H1 (cell line): Measurements from ENCODE around the gene TDP1. TPM values are rescaled to one million over a fixed set of nuclear protein-coding genes. Genes with fewer than 3 reads are reported as not detected.

Experiments
- CTCF ChIA-PET: fragments of 300-600 bp; sonication (Branson Sonifier 250); formaldehyde crosslinking; loops from one replicate; lab custom pipeline; 2021; ENCODE audit not compliant: partially characterized antibody; lab: Charles Lee
- POLR2A ChIA-PET: fragments of 300-600 bp; sonication (Branson Sonifier 250); formaldehyde crosslinking; loops from one replicate; lab custom pipeline; 2021; ENCODE audit warnings: inconsistent platforms; ENCODE audit not compliant: partially characterized antibody; lab: Charles Lee
- DNase-seq, 2 experiments: peaks; one replicate each; pipeline versions ENCODE4 v3.0.0 to v3.0.0-alpha.2; 2010 to 2022; ENCODE audit warnings: low spot score in 2 of 2, low read depth in 1 of 2, mixed read lengths in 1 of 2
- FAIRE-seq: peaks from 2 replicates; lab custom pipeline; 2011; peaks lifted over from hg19 to GRCh38; lab: Jason Lieb, UNC
- H2AFZ ChIP-seq: 2 replicates; pipeline ENCODE4 v1.8.1; 2012; ENCODE audit warnings: low read length, inconsistent platforms
- H2AK5ac ChIP-seq: 2 replicates; pipeline ENCODE4 v1.6.1; 2013; ENCODE audit warnings: low read depth, low read length
- H2BK120ac ChIP-seq: replicated peaks from 2 replicates; pipeline ENCODE3; 2013; ENCODE audit warnings: low read depth, low read length, inconsistent platforms
- H2BK12ac ChIP-seq: 2 replicates; pipeline ENCODE4 v1.6.1; 2013; ENCODE audit warnings: low read depth, low read length
- H2BK15ac ChIP-seq: 2 replicates; pipeline ENCODE4 v1.6.1; 2013; ENCODE audit warnings: low read length
- H2BK20ac ChIP-seq: 2 replicates; pipeline ENCODE4 v1.6.1; 2013; ENCODE audit warnings: low read length
- H2BK5ac ChIP-seq: 2 replicates; pipeline ENCODE4 v1.6.1; 2013; ENCODE audit warnings: low read depth, low read length
- H3K14ac ChIP-seq: 2 replicates; pipeline ENCODE4 v1.6.1; 2013; ENCODE audit warnings: inconsistent platforms; ENCODE audit not compliant: insufficient read length
- H3K18ac ChIP-seq: 2 replicates; pipeline ENCODE4 v1.6.1; 2013; ENCODE audit warnings: low read length; ENCODE audit errors: extremely low read depth
- H3K23ac ChIP-seq: 2 replicates; pipeline ENCODE4 v1.6.1; 2013; ENCODE audit warnings: inconsistent platforms; ENCODE audit not compliant: insufficient read length
- H3K23me2 ChIP-seq: 2 replicates; pipeline ENCODE4 v1.6.1; 2013; ENCODE audit warnings: low read depth, low read length
- H3K27ac ChIP-seq: 2 replicates; pipeline ENCODE4 v1.6.1; 2011; ENCODE audit warnings: low read depth, low read length, inconsistent platforms
- H3K27me3 ChIP-seq, 4 experiments: replicated peaks in 1 of 4; 1 replicate in 1 of 4; 2 replicates in 3 of 4; pipeline versions ENCODE4 v1.6.1 to v1.8.1; 2011 to 2013; ENCODE audit warnings: low read length in 3 of 4, mild to moderate bottlenecking in 3 of 4, inconsistent platforms in 2 of 4, mixed read lengths in 2 of 4, moderate library complexity in 1 of 4; ENCODE audit not compliant: control insufficient read depth in 3 of 4, insufficient read depth in 3 of 4; ENCODE audit errors: extremely low read depth in 1 of 4
- H3K36me3 ChIP-seq, 4 experiments: 2 replicates each; pipeline versions ENCODE4 v1.6.1 to v1.8.1; 2011 to 2013; ENCODE audit warnings: mild to moderate bottlenecking in 4 of 4, low read length in 3 of 4, moderate library complexity in 2 of 4, control low read depth in 1 of 4, inconsistent platforms in 1 of 4; ENCODE audit not compliant: insufficient read depth in 4 of 4, control insufficient read depth in 2 of 4
- H3K4ac ChIP-seq: replicated peaks from 2 replicates; pipeline ENCODE3; 2013; ENCODE audit warnings: low read length, low read depth, mixed read lengths, inconsistent platforms; ENCODE audit not compliant: insufficient read length
- H3K4me1 ChIP-seq, 4 experiments: replicated peaks in 1 of 4; 1 replicate in 1 of 4; 2 replicates in 3 of 4; pipeline versions ENCODE4 v1.6.1 to v1.8.1; 2011 to 2013; ENCODE audit warnings: low read length in 3 of 4, inconsistent platforms in 2 of 4, mixed read lengths in 1 of 4; ENCODE audit not compliant: insufficient read depth in 4 of 4, control insufficient read depth in 3 of 4
- H3K4me2 ChIP-seq, 2 experiments: 2 replicates each; pipeline versions ENCODE4 v1.6.1 to v1.8.1; 2011 to 2013; ENCODE audit warnings: low read depth in 2 of 2, low read length in 2 of 2, control low read depth in 1 of 2, inconsistent platforms in 1 of 2, mild to moderate bottlenecking in 1 of 2; ENCODE audit not compliant: insufficient read depth in 1 of 2
- H3K4me3 ChIP-seq, 4 experiments: fragments of 200-600, 300-600 bp in 1 of 4; sonication (generic), shearing (Covaris generic), sonication (Bioruptor Twin) in 1 of 4; 2 replicates each; pipeline versions ENCODE4 v1.5.1 to v1.8.1; 2011 to 2016; ENCODE audit warnings: low read length in 4 of 4, low read depth in 3 of 4, control low read depth in 2 of 4, inconsistent platforms in 2 of 4, mild to moderate bottlenecking in 2 of 4, mixed read lengths in 1 of 4, moderate library complexity in 1 of 4; ENCODE audit not compliant: insufficient read depth in 2 of 4; ENCODE audit errors: extremely low read depth in 1 of 4
- H3K56ac ChIP-seq: replicated peaks from 2 replicates; pipeline ENCODE3; 2013; ENCODE audit warnings: low read depth, mild to moderate bottlenecking, mixed read lengths, low read length, inconsistent platforms; ENCODE audit not compliant: insufficient read length
- H3K79me1 ChIP-seq: 2 replicates; pipeline ENCODE4 v1.6.1; 2013; ENCODE audit warnings: low read depth, low read length, control low read depth
- H3K79me2 ChIP-seq, 2 experiments: 2 replicates each; pipeline versions ENCODE4 v1.6.1 to v1.8.1; 2012 to 2013; ENCODE audit warnings: low read length in 2 of 2, mild to moderate bottlenecking in 2 of 2, inconsistent platforms in 1 of 2; ENCODE audit not compliant: insufficient read depth in 2 of 2, control insufficient read depth in 1 of 2
- H3K9ac ChIP-seq, 4 experiments: replicated peaks in 1 of 4; 1 replicate in 1 of 4; 2 replicates in 3 of 4; pipeline versions ENCODE4 v1.6.1 to v1.8.1; 2011 to 2013; ENCODE audit warnings: low read depth in 3 of 4, low read length in 3 of 4, control low read depth in 2 of 4, mild to moderate bottlenecking in 2 of 4, moderate library complexity in 2 of 4, inconsistent platforms in 1 of 4; ENCODE audit errors: extremely low read depth in 1 of 4
- H3K9me3 ChIP-seq, 2 experiments: 2 replicates each; pipeline versions ENCODE4 v1.6.1 to v1.8.1; 2012 to 2013; ENCODE audit warnings: mild to moderate bottlenecking in 2 of 2, moderate library complexity in 2 of 2, control low read depth in 1 of 2, inconsistent platforms in 1 of 2, low read depth in 1 of 2, low read length in 1 of 2, mixed read lengths in 1 of 2; ENCODE audit not compliant: insufficient read depth in 2 of 2
- H4K20me1 ChIP-seq, 2 experiments: replicated peaks in 1 of 2; 2 replicates each; pipeline versions ENCODE3 to v1.8.1; 2011 to 2013; ENCODE audit warnings: inconsistent platforms in 2 of 2, low read length in 2 of 2, mild to moderate bottlenecking in 1 of 2; ENCODE audit not compliant: insufficient read depth in 2 of 2, control insufficient read depth in 1 of 2
- H4K5ac ChIP-seq: 2 replicates; pipeline ENCODE4 v1.6.1; 2013; ENCODE audit warnings: low read length, low read depth, mixed read lengths, inconsistent platforms; ENCODE audit not compliant: insufficient read length
- H4K8ac ChIP-seq: 2 replicates; pipeline ENCODE4 v1.8.0; 2013; ENCODE audit warnings: mild to moderate bottlenecking, moderate library complexity, low read length, inconsistent platforms; ENCODE audit not compliant: insufficient read depth; ENCODE audit errors: extremely low read depth
- H4K91ac ChIP-seq: replicated peaks from 2 replicates; pipeline ENCODE3; 2013; ENCODE audit warnings: low read length, mixed read lengths, inconsistent platforms; ENCODE audit not compliant: insufficient read length
- CBX5 ChIP-seq: fragments of 300-800, 300-1000 bp; sonication (generic); IDR thresholded peaks from 2 replicates; pipeline ENCODE4 v1.7.1; 2016; ENCODE audit warnings: antibody characterized with exemption, low read length, low read depth
- EGR1 ChIP-seq: IDR thresholded peaks from 2 replicates; pipeline ENCODE4 v1.6.1; 2011; ENCODE audit warnings: low read depth, low read length, borderline replicate concordance
- JUND ChIP-seq: IDR thresholded peaks from 2 replicates; pipeline ENCODE4 v1.6.1; 2011; ENCODE audit warnings: mild to moderate bottlenecking, improper control_type of control experiment, low read length
- POLR2A ChIP-seq, 2 experiments: IDR thresholded peaks; 1 replicate in 1 of 2; 2 replicates in 1 of 2; pipeline ENCODE4 v1.6.1; 2011; ENCODE audit warnings: low read depth in 2 of 2, low read length in 2 of 2, mild to moderate bottlenecking in 2 of 2; ENCODE audit errors: control extremely low read depth in 1 of 2
- RAD21 ChIP-seq, 2 experiments: IDR thresholded peaks in 1 of 2; conservative IDR thresholded peaks in 1 of 2; 2 replicates each; pipeline ENCODE4 v1.6.1; 2011; ENCODE audit warnings: low read depth in 2 of 2, low read length in 2 of 2, improper control_type of control experiment in 1 of 2, inconsistent platforms in 1 of 2, mild to moderate bottlenecking in 1 of 2, moderate library complexity in 1 of 2
- RFX5 ChIP-seq: IDR thresholded peaks from 2 replicates; pipeline ENCODE4 v1.6.1; 2011; ENCODE audit warnings: low read depth, low read length, improper control_type of control experiment, borderline replicate concordance
- SUZ12 ChIP-seq: fragments of 200-600 bp; sonication (generic); IDR thresholded peaks from 2 replicates; pipeline ENCODE4 v1.6.1; 2012; ENCODE audit warnings: mild to moderate bottlenecking, inconsistent platforms, low read length, moderate library complexity, mixed read lengths
- TAF1 ChIP-seq: IDR thresholded peaks from 2 replicates; pipeline ENCODE4 v1.6.1; 2011; ENCODE audit warnings: mild to moderate bottlenecking, low read depth, low read length
- WGBS, 2 experiments: shearing (Covaris generic) in 1 of 2; methylation state at CpG; one replicate each; pipeline versions ENCODE4 v1.1.6 to v1.1.7; 2013 to 2015; ENCODE audit warnings: low lambda C conversion rate in 2 of 2, mixed read lengths in 2 of 2, inconsistent platforms in 1 of 2, low coverage in 1 of 2, missing lambda C conversion rate in 1 of 2; ENCODE audit not compliant: insufficient replicate concordance in 2 of 2, insufficient coverage in 1 of 2, insufficient read length in 1 of 2; ENCODE audit errors: extremely low coverage in 1 of 2, missing lambda C conversion rate in 1 of 2; 5-methylcytosine and 5-hydroxymethylcytosine counted together
- polyA plus RNA-seq, 7 experiments: library from polyadenylated mRNA; depleted of rRNA in 3 of 7; stranded (reverse) in 5 of 7; unstranded in 2 of 7; fragments of >200 nt in 5 of 7; fragments of 200-250 nt in 2 of 7; gene quantifications; 1 replicate in 5 of 7; 2 replicates in 1 of 7; 4 replicates in 1 of 7; pipeline versions ENCODE4 v1.2.1 to v1.2.3, GENCODE V29; 2011 to 2013; ENCODE audit warnings: missing spikeins in 2 of 7, mixed read lengths in 2 of 7
- total RNA-seq: library from RNA; stranded (reverse); fragmentation: NEBNext Ultra II Directional; extraction: Animal tissue kit (Norgen Biotek cat#: 25700); gene quantifications from 2 replicates; pipeline ENCODE4 v1.2.1, GENCODE V29; 2021
- TF ChIP-seq, protein P1 (sequence below), 3 experiments: IDR thresholded peaks; 1 replicate in 2 of 3; 2 replicates in 1 of 3; pipeline versions ENCODE4 v1.5.1 to v1.6.1; 2011; ENCODE audit warnings: low read length in 3 of 3, mild to moderate bottlenecking in 3 of 3, inconsistent platforms in 2 of 3, low read depth in 1 of 3, moderate library complexity in 1 of 3; ENCODE audit not compliant: insufficient read depth in 1 of 3; ENCODE audit errors: control extremely low read depth in 1 of 3
- TF ChIP-seq, protein P2 (sequence below): IDR thresholded peaks from 2 replicates; pipeline ENCODE4 v1.6.1; 2011; ENCODE audit warnings: low read depth, mild to moderate bottlenecking, low read length; ENCODE audit not compliant: insufficient read depth

Gene TDP1
- total and polyA plus RNA-seq, 2 of the 8 experiments (the other 6 are each of a cell fraction or from before 2014, with no cell fraction given) = 32.2 to 69.9 TPM

DNA sequence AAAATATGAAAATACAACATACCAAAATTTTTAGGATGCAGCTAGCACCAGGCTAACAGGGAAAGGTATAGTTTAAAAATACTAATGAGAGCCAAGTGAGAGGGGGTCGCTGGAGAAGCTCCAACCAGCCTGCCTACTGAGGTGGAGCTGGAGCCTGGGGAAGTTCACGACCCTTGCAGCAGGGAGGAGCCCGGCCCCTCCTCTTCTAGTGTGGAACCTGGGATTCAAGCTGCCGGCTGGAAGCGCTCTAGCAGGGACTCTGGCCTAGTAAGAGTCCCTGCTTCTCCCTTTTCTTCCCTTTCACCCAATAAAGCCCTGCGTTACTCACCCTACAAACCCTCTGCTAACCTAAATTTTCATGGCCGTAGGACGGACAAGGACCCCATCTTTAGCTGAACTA lies 101.1 kb downstream of the TDP1 start:
- Histone ChIP-seq H3K14ac (no peak overlapping the region), H4K91ac (no peak overlapping the region), H3K4me3 (no peak overlapping the region), H2BK5ac (no peak overlapping the region), H3K9me3 (no peaks in the 10 kb centered on the region), H3K9ac (no peak overlapping the region), H2AK5ac (no peak overlapping the region), H3K27me3 (peaks cover 11 to 26% (median 23%) of the 10 kb centered on the region in 4 experiments), H3K4ac (no peak overlapping the region), H4K5ac (no peak overlapping the region), H3K4me1 (peaks cover 0 to 5% (median under 1%) of the 10 kb centered on the region in 4 experiments; a peak in 2 of 7 replicates), H4K20me1 (no peaks in the 10 kb centered on the region), H2BK20ac (no peak overlapping the region), H3K56ac (no peak overlapping the region), H3K23me2 (peaks cover 18% of the 10 kb centered on the region; the same call in 1 of the 2 replicates), H3K79me2 (no peaks in the 10 kb centered on the region)
- POLR2A ChIA-PET = no interaction called here
- no peak for DNase-seq
- CTCF ChIA-PET = interaction anchor here (1.3 to 1.8 kb wide), 3 partner anchors 8 to 179 kb away, joined by 3 to 6 read pairs (median 4); no protein-coding TSS in a partner anchor
- TF ChIP-seq RAD21 (IDR thresholded peaks at IDR 0.05 in 1 of 2, conservative IDR thresholded peaks at IDR 0.05 in 1 of 2; ENCODE audit: low read depth in 2 of 2, low read length in 2 of 2) (no peak), CBX5 (no peak), EGR1 (no peak), POLR2A (IDR thresholded peaks at IDR 0.05; ENCODE audit: control extremely low read depth in 1 of 2, low read depth in 2 of 2, low read length in 2 of 2) (no peak), TAF1 (no peak), SUZ12 (no peak), JUND (no peak), RFX5 (no peak)
- TF ChIP-seq, protein P1, sequence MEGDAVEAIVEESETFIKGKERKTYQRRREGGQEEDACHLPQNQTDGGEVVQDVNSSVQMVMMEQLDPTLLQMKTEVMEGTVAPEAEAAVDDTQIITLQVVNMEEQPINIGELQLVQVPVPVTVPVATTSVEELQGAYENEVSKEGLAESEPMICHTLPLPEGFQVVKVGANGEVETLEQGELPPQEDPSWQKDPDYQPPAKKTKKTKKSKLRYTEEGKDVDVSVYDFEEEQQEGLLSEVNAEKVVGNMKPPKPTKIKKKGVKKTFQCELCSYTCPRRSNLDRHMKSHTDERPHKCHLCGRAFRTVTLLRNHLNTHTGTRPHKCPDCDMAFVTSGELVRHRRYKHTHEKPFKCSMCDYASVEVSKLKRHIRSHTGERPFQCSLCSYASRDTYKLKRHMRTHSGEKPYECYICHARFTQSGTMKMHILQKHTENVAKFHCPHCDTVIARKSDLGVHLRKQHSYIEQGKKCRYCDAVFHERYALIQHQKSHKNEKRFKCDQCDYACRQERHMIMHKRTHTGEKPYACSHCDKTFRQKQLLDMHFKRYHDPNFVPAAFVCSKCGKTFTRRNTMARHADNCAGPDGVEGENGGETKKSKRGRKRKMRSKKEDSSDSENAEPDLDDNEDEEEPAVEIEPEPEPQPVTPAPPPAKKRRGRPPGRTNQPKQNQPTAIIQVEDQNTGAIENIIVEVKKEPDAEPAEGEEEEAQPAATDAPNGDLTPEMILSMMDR (IDR thresholded peaks at IDR 0.05; ENCODE audit: control extremely low read depth in 1 of 3, insufficient read depth in 1 of 3, low read depth in 1 of 3, low read length in 3 of 3) = no peak
- TF ChIP-seq, protein P2, sequence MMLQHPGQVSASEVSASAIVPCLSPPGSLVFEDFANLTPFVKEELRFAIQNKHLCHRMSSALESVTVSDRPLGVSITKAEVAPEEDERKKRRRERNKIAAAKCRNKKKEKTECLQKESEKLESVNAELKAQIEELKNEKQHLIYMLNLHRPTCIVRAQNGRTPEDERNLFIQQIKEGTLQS = no peak
- TF ChIP-seq, all 59 proteins: peak for 0
- H2BK12ac ChIP-seq = no peak overlapping the region
- no peak overlapping the region for H2BK120ac ChIP-seq
- no peak overlapping the region for H3K27ac ChIP-seq
- WGBS, 2 experiments = 52% methylated on average over 8 of the region's 8 CpGs; no CpG with 5 or more reads in 1 of the 2 experiments
- H3K36me3 ChIP-seq = no peaks in the 10 kb centered on the region
- H3K4me2 ChIP-seq = no peak overlapping the region
- no peak for FAIRE-seq
- no peak overlapping the region for H3K23ac ChIP-seq
- no peaks in the 10 kb centered on the region for H3K79me1 ChIP-seq
- H2AFZ ChIP-seq = no peak overlapping the region
- H3K18ac ChIP-seq = no peak overlapping the region
- peak overlapping the region; percentile 68; the same call in 1 of the 2 replicates for H4K8ac ChIP-seq
- H2BK15ac ChIP-seq = no peak overlapping the region
